K562 (cell line): Measurements from ENCODE around the gene CXCL17.

Experiments used
- CTCF ChIP-seq, 3 experiments: IDR thresholded peaks in 2 of 3; conservative IDR thresholded peaks in 1 of 3; 2 replicates each; pipeline ENCODE4 v1.5.1; 2011 to 2012; ENCODE audit warnings: low read length in 3 of 3, mild to moderate bottlenecking in 3 of 3, control low read depth in 2 of 3, improper control_type of control experiment in 1 of 3, inconsistent platforms in 1 of 3, low read depth in 1 of 3, mixed read lengths in 1 of 3, moderate library complexity in 1 of 3; ENCODE audit not compliant: insufficient read depth in 2 of 3
- EP300 ChIP-seq: IDR thresholded peaks from 2 replicates; pipeline ENCODE4 v1.6.1; 2012; ENCODE audit warnings: low read length, improper control_type of control experiment
- EWSR1 ChIP-seq: fragments of 450-650 bp; IDR thresholded peaks from 2 replicates; pipeline ENCODE4 v1.6.1; 2018; ENCODE audit warnings: borderline replicate concordance, mild to moderate bottlenecking, low read depth, moderate library complexity; ENCODE audit not compliant: partially characterized antibody
- TCF7 ChIP-seq: sonication (generic); IDR thresholded peaks from 2 replicates; pipeline ENCODE4 v1.6.1; 2016; ENCODE audit warnings: antibody characterized with exemption, borderline replicate concordance

- no peak for TF ChIP-seq EWSR1
- TF ChIP-seq EP300 = no peak
- no peak for TF ChIP-seq CTCF (IDR thresholded peaks at IDR 0.05 in 2 of 3, conservative IDR thresholded peaks at IDR 0.05 in 1 of 3; ENCODE audit: insufficient read depth in 2 of 3, low read depth in 1 of 3, low read length in 3 of 3)
- TF ChIP-seq TCF7 = no peak
Observed at GRCh38 chr19:42477117-42477516, 34.4 kb upstream of the CXCL17 start.
